Stimulated activated CD4-positive, alpha-beta T cell treated with anti-CD3 and anti-CD28 coated beads, Interleukin-4, amount 100 ng/mL, for 1 hour (primary cell): ENCODE data around the gene AFTPH.
A peak's percentile ranks its signal among the peaks of the same experiment; 100 is the strongest.
"Not testable (repeated sequence)": the region's sequence is repeated elsewhere in the genome, so short reads cannot be mapped to it uniquely, and the experiment has no call there.

Source experiments
- DNase-seq: peaks from one replicate; pipeline ENCODE4 v3.0.0-alpha.2; 2020

AFTPH gene

GRCh38 chr2:64498438-64498837 lies 25.7 kb upstream of the AFTPH start:
- DNase-seq, result no peak

- no peak for DNase-seq
Observed at GRCh38 chr2:64500549-64500948, 23.6 kb upstream of the AFTPH start.

GRCh38 chr2:64501946-64502345 lies 22.2 kb upstream of the AFTPH start:
- DNase-seq, result no peak

- DNase-seq, result no peak
Observed at GRCh38 chr2:64502860-64503259, 21.3 kb upstream of the AFTPH start.

GRCh38 chr2:64504774-64505720 lies 19.1 kb upstream of the AFTPH start:
- DNase-seq, result no peak

- no peak for DNase-seq
Observed at GRCh38 chr2:64506686-64507085, 17.4 kb upstream of the AFTPH start.

- DNase-seq, result no peak
Observed at GRCh38 chr2:64514008-64514407, 10.1 kb upstream of the AFTPH start.

- DNase-seq, result no peak
Observed at GRCh38 chr2:64515086-64515485, 9.0 kb upstream of the AFTPH start.

- DNase-seq, result no peak
Observed at GRCh38 chr2:64516651-64517510, 7.2 kb upstream of the AFTPH start.

- DNase-seq, result no peak
Observed at GRCh38 chr2:64517511-64517884, 6.6 kb upstream of the AFTPH start.

- DNase-seq, result peak; percentile 62
Observed at GRCh38 chr2:64522843-64523428, 1.2 kb upstream of the AFTPH start.

GRCh38 chr2:64524604-64525316 lies 632 bp downstream of the AFTPH start:
- peak; percentile 36 for DNase-seq

GRCh38 chr2:64525317-64525613 lies 1.1 kb downstream of the AFTPH start:
- DNase-seq, result peak; percentile 11

GRCh38 chr2:64526034-64526433 lies 1.9 kb downstream of the AFTPH start:
- DNase-seq, result no peak

- DNase-seq, result not testable (repeated sequence)
Observed at GRCh38 chr2:64530946-64531345, 6.8 kb downstream of the AFTPH start.

GRCh38 chr2:64532030-64532429 lies 7.9 kb downstream of the AFTPH start:
- no peak for DNase-seq

GRCh38 chr2:64533882-64534281 lies 9.8 kb downstream of the AFTPH start:
- no peak for DNase-seq

GRCh38 chr2:64534363-64534762 lies 10.2 kb downstream of the AFTPH start:
- no peak for DNase-seq

- no peak for DNase-seq
Observed at GRCh38 chr2:64535024-64535423, 10.9 kb downstream of the AFTPH start.

GRCh38 chr2:64537991-64538390 lies 13.9 kb downstream of the AFTPH start:
- no peak for DNase-seq

- no peak for DNase-seq
Observed at GRCh38 chr2:64538764-64539433, 14.8 kb downstream of the AFTPH start.

- no peak for DNase-seq
Observed at GRCh38 chr2:64540615-64541014, 16.5 kb downstream of the AFTPH start.
